HG02885 (cell line): Measurements from ENCODE around the gene IFNGR2.
"Not testable (repeated sequence)": the region's sequence is repeated elsewhere in the genome, so short reads cannot be mapped to it uniquely, and the experiment has no call there.

Experiments
- ATAC-seq: cut with Tn5 transposase; IDR thresholded peaks from one replicate; pipeline ENCODE4 v1.9.1; 2021; ENCODE audit warnings: mild to moderate bottlenecking; ENCODE audit not compliant: unreplicated experiment, poor library complexity

The IFNGR2 gene, protein sequence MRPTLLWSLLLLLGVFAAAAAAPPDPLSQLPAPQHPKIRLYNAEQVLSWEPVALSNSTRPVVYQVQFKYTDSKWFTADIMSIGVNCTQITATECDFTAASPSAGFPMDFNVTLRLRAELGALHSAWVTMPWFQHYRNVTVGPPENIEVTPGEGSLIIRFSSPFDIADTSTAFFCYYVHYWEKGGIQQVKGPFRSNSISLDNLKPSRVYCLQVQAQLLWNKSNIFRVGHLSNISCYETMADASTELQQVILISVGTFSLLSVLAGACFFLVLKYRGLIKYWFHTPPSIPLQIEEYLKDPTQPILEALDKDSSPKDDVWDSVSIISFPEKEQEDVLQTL

DNA sequence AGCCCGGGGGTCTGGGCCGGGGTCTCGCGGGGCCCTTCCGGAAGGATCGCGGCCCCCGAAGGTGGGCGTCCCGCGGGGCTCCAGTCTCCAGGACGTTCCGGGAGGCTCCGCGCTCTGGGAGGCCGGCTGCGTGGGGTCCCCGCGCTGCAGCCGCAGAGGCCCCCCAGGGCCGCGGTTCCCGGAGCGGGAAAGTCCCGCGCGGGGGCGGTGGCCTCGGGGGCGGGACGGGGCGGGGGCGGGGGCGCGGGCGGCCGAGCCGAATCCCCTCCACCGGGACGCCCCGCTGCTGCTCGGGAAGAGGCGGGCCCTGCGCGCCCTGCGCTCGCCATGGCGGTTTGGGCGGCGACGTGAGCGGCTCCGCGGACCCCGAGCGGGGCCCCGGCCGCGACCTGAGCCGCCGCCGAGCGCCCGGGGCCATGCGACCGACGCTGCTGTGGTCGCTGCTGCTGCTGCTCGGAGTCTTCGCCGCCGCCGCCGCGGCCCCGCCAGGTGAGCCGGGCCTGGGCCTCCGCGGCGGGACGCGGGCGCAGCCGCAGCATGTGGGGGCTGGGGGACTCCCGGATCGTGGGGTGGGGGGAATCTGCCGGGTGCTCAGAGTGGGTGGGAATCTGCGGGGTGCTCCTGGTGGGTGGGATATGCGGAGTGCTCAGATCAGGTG lies at the start of gene IFNGR2:
TSS of gene IFNGR2 (plus strand) at position 286 of the 658 bp plus-strand sequence. CDS start at position 417, 131 bp downstream.
- ATAC-seq = peak; percentile 56

DNA sequence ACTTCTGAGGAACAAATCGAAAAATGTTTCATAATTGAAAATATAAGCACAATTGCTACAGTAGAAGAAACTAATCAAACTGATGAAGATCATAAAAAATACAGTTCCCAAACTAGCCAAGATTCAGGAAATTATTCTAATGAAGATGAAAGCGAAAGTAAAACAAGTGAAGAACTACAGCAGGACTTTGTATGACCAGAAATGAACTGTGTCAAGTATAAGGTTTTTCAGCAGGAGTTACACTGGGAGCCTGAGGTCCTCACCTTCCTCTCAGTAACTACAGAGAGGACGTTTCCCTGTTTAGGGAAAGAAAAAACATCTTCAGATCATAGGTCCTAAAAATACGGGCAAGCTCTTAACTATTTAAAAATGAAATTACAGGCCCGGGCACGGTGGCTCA lies 47.9 kb upstream of the IFNGR2 start:
- no peak for ATAC-seq

- ATAC-seq = no peak
These were observed 47.2 kb upstream of the IFNGR2 start for GRCh38 chr21:33355996-33356395.

- ATAC-seq = no peak
These were observed 46.0 kb upstream of the IFNGR2 start for GRCh38 chr21:33357177-33357576.

DNA sequence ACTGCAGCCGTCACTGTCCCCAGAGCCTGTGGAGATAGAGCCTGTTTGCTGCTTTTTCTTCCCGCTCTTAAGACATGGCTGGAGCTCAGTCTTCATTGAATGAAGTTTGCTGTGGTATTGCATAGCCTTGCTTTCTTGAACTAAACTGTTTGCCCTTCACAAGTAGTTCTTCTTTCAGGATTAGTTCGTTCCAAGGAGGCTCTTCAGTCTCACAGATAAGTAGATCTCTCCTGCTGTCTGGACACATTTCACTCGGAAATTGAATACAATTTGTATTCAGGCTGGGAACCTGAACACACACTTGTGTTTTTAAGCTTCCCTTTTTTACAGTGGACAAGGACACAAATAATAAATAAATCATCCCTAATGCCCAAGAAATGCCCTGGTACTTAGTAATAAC lies 43.8 kb upstream of the IFNGR2 start:
- no peak for ATAC-seq

DNA sequence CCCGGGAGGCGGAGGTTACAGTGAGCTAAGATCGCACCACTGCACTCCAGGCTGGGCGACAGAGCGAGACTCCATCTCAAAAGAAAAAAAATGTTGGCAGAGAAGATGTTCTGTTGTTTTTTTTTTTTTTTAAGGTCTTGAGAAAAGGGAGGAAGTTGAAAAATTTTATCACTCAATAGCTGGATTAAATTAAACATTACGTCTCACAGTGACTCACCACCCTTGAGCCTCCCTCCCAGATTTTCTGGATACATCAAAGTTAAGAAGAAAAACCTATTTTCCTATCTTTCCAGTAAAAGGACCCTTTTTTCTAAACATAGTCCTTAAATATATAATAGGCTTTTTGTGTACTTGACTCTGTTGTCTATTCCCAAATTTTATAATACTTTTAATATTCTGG lies 42.9 kb upstream of the IFNGR2 start:
- no peak for ATAC-seq

GRCh38 chr21:33360881-33361602 lies 42.2 kb upstream of the IFNGR2 start:
- ATAC-seq = peak; percentile 75

- peak; percentile 47 for ATAC-seq
These were observed 41.1 kb upstream of the IFNGR2 start for GRCh38 chr21:33362044-33362555.

- ATAC-seq = not testable (repeated sequence)
These were observed 39.2 kb upstream of the IFNGR2 start for GRCh38 chr21:33363911-33364609.

DNA sequence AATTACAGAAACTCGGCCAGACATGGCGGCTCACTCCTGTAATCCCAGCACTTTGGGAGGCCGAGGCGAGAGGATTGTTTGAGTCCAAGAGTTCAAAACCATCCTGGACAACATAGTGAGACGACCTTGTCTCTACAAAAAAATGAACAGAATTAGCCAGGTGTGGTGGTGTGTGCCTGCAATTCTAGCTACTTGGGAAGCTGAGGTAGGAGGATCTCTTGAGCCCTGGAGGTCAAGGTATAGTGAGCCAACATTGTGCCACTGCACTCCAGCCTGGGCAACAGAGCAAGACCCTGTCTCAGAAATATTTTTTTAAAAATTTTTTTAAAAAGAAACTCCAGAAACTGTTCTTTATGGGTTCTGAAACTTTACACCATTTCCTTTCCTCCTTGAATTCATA lies 38.4 kb upstream of the IFNGR2 start:
- ATAC-seq = no peak

GRCh38 chr21:33367309-33367973 lies 35.8 kb upstream of the IFNGR2 start:
- no peak for ATAC-seq

DNA sequence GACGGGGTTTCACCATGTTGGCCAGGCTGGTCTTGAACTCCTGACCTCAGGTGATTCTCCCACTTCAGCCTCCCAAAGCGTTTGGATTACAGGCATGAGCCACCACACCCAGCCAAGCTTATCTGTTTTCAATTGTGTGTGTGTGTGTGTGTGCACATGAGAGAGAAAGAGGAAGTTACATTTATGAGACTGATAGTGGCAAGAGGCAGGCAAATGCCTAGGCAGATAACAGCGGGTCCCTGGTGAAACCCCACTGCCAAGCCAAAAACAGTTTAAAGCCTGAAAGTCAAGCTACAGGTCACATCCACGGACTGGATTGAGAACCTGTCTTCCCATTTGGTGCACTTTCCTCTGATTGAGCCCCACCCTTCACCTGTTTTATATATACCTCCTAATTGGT lies 35.1 kb upstream of the IFNGR2 start:
- no peak for ATAC-seq

GRCh38 chr21:33368576-33368975 lies 34.6 kb upstream of the IFNGR2 start:
- no peak for ATAC-seq

DNA sequence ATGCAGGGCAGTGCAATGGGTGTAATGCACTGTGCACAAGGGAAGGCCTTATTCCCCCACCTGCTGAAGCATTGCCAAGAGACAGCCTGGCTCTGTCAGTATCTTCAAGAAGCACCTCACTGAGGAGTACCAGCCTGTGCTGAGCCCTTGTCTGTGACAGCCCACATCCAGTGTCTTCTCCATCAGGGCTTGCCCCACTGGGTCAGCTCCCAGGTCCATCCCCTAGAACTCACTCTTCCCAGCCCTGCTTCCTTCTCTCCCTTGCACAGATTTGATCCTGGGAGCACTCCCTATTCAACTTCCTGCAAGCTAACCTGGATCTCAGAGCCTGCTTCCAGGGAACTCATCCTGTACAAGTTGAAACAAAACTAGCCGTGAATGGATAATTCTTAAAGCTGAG lies 33.6 kb upstream of the IFNGR2 start:
- ATAC-seq = no peak

DNA sequence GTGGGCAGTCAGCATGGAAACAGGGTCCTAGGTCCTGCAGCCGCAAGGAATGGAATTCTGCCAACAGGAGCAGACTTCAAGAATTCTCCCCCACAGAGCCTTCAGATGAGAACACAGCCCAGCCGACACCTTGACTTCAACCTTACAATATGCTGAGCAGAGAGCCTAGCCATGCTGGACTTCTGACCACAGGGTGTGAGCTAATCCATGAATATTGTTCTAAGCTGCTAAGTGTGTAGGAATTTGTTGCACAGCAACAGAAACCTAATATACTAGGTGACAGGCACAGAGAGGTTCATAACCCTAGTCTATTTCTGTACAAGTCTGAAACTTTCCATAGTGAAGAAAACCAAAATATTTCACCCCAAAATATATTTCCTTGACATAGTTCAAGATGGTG lies 32.9 kb upstream of the IFNGR2 start:
- ATAC-seq = no peak

DNA sequence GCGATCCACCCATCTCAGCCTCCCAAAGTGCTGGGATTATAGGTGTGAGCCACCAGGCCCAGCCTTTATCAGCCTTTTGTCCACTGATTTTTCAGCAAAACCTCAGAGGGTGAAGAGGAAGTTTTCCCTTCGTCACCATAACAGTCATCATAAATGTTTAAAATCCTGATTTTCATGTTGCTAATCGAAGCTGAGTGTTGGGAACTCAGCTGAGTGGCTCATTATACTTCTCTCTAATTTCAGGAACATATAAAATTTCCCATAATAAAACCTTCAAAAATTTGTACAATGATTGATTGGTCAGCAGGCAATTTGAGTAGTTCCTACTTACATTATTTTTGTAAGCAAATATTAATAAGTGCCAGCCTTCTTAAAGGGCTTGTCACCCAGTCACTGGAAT lies 31.8 kb upstream of the IFNGR2 start:
- ATAC-seq = no peak

DNA sequence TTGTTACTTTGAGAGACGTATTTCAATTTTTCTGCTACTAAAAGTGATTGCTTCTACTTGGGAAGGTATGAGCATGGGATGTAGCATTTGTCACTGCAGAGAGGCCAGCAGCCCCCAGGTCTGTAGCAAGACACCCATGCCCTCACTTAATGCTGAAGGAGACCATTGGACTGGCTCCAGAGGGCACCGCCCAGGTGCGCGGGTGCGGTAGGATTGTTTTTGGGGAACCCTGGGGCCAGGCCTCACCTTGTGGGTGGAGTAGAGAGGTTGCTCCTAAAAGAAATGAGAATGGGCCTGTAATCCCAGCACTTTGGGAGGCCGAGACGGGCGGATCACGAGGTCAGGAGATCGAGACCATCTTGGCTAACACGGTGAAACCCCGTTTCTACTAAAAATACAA lies 30.6 kb upstream of the IFNGR2 start:
- ATAC-seq = no peak

- ATAC-seq = no peak
These were observed 29.8 kb upstream of the IFNGR2 start for GRCh38 chr21:33373451-33373850.

DNA sequence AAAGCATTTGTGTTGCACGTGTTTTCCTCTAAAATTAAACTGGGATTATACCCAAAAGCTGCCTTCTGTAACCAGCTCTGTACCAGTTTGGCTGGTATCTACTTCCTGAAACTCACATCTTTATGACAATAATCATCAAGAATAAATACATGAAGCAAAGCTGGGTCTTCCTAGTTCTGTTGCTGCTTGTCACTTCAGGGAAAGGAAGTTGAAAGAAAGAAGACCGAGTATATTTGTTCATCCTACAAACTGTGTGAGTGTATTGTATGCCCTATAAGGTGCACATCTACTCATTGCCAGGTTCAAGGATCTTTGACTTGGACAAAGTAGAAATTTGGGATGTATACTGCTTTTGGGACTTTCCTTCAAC lies 29.1 kb upstream of the IFNGR2 start:
- no peak for ATAC-seq

DNA sequence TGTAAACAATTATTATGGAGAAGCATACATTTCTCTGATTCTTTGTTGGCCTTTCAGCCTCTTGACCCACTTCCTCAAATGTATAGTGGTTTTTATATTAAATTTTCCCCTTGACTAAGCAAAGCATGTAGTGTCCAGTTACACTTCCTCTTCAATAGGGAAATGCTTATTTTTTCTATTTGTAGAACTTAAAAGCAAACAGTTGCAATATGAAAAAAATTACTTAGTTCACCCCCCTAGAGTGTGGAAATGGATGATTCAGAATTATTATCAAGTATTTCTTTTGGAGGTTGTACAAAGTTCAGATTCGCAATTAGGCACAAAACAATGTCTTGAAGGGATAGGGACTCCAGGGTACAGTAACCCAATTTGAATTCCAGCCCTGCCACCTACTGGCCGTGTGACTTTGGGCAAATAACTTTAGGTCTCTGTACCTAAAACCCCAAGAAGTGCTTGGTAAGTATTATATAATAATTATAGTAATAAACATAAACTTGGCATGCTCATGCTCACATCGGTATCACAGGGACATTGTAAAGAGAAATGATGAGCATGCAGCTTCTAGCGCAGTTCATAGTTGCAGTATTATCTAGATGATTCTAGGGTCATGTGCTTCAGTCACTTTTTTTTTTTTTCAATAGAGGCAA lies 28.6 kb upstream of the IFNGR2 start:
- peak; percentile 52 for ATAC-seq
